HepG2 (cell line): Measurements from ENCODE around the gene SLC13A5. TPM values are rescaled to one million over a fixed set of nuclear protein-coding genes. Genes with fewer than 3 reads are reported as not detected.

Experiments used
- ETS1 ChIP-seq: sonication (generic); formaldehyde crosslinking; IDR thresholded peaks from 2 replicates; pipeline ENCODE4 v1.4.0; 2020; ENCODE audit warnings: missing genetic modification reagents
- FOXM1 ChIP-seq: sonication (generic); formaldehyde crosslinking; IDR thresholded peaks from 2 replicates; pipeline ENCODE4 v1.5.0; 2020; ENCODE audit warnings: missing genetic modification reagents
- KLF15 ChIP-seq: sonication (generic); formaldehyde crosslinking; IDR thresholded peaks from 2 replicates; pipeline ENCODE4 v1.8.1; 2023; ENCODE audit warnings: borderline replicate concordance, mild to moderate bottlenecking, inconsistent platforms, missing genetic modification reagents, mixed read lengths
- RARG ChIP-seq: sonication (generic); formaldehyde crosslinking; IDR thresholded peaks from 2 replicates; pipeline ENCODE4 v1.4.0; 2020; ENCODE audit warnings: low read depth, mild to moderate bottlenecking, missing genetic modification reagents
- SIN3A ChIP-seq: IDR thresholded peaks from 2 replicates; pipeline ENCODE4 v1.6.1; 2011; ENCODE audit warnings: low read depth, mild to moderate bottlenecking, control low read depth, low read length, borderline replicate concordance
- SRSF1 ChIP-seq: fragments of 200-400 bp; formaldehyde crosslinking; optimal IDR thresholded peaks from 2 replicates; pipeline ENCODE3; 2017; ENCODE audit warnings: mild to moderate bottlenecking, low read depth, low read length, moderate library complexity
- TEAD3 ChIP-seq: optimal IDR thresholded peaks from 2 replicates; pipeline ENCODE3; 2016; ENCODE audit warnings: borderline replicate concordance
- TRAFD1 ChIP-seq: sonication (generic); formaldehyde crosslinking; IDR thresholded peaks from 2 replicates; pipeline ENCODE4 v1.5.1; 2020; ENCODE audit warnings: missing genetic modification reagents, mild to moderate bottlenecking, borderline replicate concordance
- ZFX ChIP-seq: sonication (generic); formaldehyde crosslinking; IDR thresholded peaks from 2 replicates; pipeline ENCODE4 v1.4.0; 2020; ENCODE audit warnings: mild to moderate bottlenecking, low read depth, missing genetic modification reagents, moderate library complexity
- ZNF124 ChIP-seq: sonication (generic); formaldehyde crosslinking; IDR thresholded peaks from 2 replicates; pipeline ENCODE4 v1.4.0; 2020; ENCODE audit warnings: missing genetic modification reagents
- ZNF33A ChIP-seq: sonication (generic); formaldehyde crosslinking; IDR thresholded peaks from 2 replicates; pipeline ENCODE4 v1.5.1; 2020; ENCODE audit warnings: missing genetic modification reagents, mild to moderate bottlenecking, moderate library complexity, borderline replicate concordance
- ZNF382 ChIP-seq: sonication (generic); formaldehyde crosslinking; IDR thresholded peaks from 2 replicates; pipeline ENCODE4 v1.5.0; 2020; ENCODE audit warnings: missing genetic modification reagents, mild to moderate bottlenecking, borderline replicate concordance
- ZNF770 ChIP-seq: sonication (generic); formaldehyde crosslinking; IDR thresholded peaks from 2 replicates; pipeline ENCODE4 v1.5.0; 2020; ENCODE audit warnings: mild to moderate bottlenecking, missing genetic modification reagents
- ZNF782 ChIP-seq: sonication (generic); formaldehyde crosslinking; IDR thresholded peaks from 2 replicates; pipeline ENCODE4 v1.4.0; 2020; ENCODE audit warnings: missing genetic modification reagents, mild to moderate bottlenecking, borderline replicate concordance
- ZNF841 ChIP-seq: sonication (generic); formaldehyde crosslinking; IDR thresholded peaks from 2 replicates; pipeline ENCODE4 v1.8.1; 2023; ENCODE audit warnings: missing genetic modification reagents, borderline replicate concordance
- ZSCAN22 ChIP-seq: sonication (generic); formaldehyde crosslinking; IDR thresholded peaks from 2 replicates; pipeline ENCODE4 v1.4.0; 2020; ENCODE audit warnings: mild to moderate bottlenecking, missing genetic modification reagents
- polyA plus RNA-seq, 8 experiments: library from polyadenylated mRNA; depleted of rRNA in 3 of 8; stranded (reverse) in 7 of 8; unstranded in 1 of 8; fragments of >200 nt; fragmentation: Illumina TruSeq in 4 of 8; extraction: Trizol in 4 of 8; gene quantifications; 2 replicates each; pipeline versions ENCODE4 v1.2.1 to v1.2.3, GENCODE V29; 2011 to 2016; ENCODE audit warnings: low read depth in 4 of 8, missing spikeins in 1 of 8, mixed read lengths in 1 of 8; ENCODE audit not compliant: insufficient read depth in 1 of 8
- total RNA-seq, 5 experiments: library from RNA; depleted of rRNA; stranded (reverse); fragments of >200 nt; fragmentation: Illumina TruSeq; extraction: Trizol; gene quantifications; 2 replicates each; pipeline ENCODE4 v1.2.3, GENCODE V29; 2016; ENCODE audit warnings: low read depth in 1 of 5
- TF ChIP-seq, protein P1 (sequence below): sonication (generic); formaldehyde crosslinking; IDR thresholded peaks from 2 replicates; pipeline ENCODE4 v1.8.0; 2023; ENCODE audit warnings: mild to moderate bottlenecking, missing genetic modification reagents
- TF ChIP-seq, protein P2 (sequence below): sonication (generic); formaldehyde crosslinking; IDR thresholded peaks from 2 replicates; pipeline ENCODE4 v1.4.0; 2020; ENCODE audit warnings: mild to moderate bottlenecking, missing genetic modification reagents

SLC13A5 gene
- total and polyA plus RNA-seq, 2 of the 13 experiments (the other 11 are each of a cell fraction or from before 2014, with no cell fraction given): 42.8 to 310 TPM

DNA sequence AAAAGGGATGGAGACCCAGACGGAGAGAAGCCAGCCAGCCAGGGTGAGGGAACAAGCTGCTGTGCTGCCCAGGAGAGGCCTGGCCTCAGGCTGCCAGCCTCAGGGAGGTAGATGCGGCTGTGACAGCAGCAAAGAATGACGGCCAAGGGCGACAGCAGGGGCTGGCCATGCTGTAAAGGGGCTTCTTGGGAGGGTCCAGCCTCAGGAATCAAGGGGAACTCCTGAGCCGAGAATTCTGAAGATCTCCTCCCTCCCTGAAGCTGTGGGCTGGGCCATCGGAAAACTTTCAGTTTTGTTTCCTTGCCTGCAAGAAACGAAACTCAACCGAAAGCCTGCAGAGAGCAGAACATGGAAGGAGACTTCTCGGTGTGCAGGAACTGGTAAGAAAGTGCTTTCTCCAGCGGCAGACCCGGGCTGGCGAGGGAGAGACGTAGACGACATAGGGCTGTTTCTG, 42.6 kb upstream of the SLC13A5 start, which contains the start of gene XAF1 (continued):
- TF ChIP-seq, protein P1, sequence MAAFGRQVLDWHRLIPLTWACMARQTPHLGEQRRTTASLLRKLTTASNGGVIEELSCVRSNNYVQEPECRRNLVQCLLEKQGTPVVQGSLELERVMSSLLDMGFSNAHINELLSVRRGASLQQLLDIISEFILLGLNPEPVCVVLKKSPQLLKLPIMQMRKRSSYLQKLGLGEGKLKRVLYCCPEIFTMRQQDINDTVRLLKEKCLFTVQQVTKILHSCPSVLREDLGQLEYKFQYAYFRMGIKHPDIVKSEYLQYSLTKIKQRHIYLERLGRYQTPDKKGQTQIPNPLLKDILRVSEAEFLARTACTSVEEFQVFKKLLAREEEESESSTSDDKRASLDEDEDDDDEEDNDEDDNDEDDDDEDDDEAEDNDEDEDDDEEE: no peak
- no peak for TF ChIP-seq ZNF841
- TF ChIP-seq ZNF124 (CRISPR knock-in tag): no peak
- TF ChIP-seq ETS1 (CRISPR knock-in tag): no peak
- peak; percentile 75 for TF ChIP-seq ZFX (CRISPR knock-in tag)
- TF ChIP-seq ZSCAN22 (CRISPR knock-in tag): no peak
- TF ChIP-seq SRSF1: no peak
- no peak for TF ChIP-seq RARG (CRISPR knock-in tag)
- TF ChIP-seq ZNF382 (CRISPR knock-in tag): no peak
- TF ChIP-seq SIN3A: no peak
- TF ChIP-seq TRAFD1 (CRISPR knock-in tag): no peak
- TF ChIP-seq TEAD3 (CRISPR knock-in tag): no peak
- TF ChIP-seq ZNF33A (CRISPR knock-in tag): no peak
- TF ChIP-seq, protein P2, sequence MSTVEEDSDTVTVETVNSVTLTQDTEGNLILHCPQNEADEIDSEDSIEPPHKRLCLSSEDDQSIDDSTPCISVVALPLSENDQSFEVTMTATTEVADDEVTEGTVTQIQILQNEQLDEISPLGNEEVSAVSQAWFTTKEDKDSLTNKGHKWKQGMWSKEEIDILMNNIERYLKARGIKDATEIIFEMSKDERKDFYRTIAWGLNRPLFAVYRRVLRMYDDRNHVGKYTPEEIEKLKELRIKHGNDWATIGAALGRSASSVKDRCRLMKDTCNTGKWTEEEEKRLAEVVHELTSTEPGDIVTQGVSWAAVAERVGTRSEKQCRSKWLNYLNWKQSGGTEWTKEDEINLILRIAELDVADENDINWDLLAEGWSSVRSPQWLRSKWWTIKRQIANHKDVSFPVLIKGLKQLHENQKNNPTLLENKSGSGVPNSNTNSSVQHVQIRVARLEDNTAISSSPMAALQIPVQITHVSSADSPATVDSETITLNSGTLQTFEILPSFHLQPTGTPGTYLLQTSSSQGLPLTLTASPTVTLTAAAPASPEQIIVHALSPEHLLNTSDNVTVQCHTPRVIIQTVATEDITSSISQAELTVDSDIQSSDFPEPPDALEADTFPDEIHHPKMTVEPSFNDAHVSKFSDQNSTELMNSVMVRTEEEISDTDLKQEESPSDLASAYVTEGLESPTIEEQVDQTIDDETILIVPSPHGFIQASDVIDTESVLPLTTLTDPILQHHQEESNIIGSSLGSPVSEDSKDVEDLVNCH: no peak
- TF ChIP-seq KLF15: no peak
- TF ChIP-seq FOXM1 (CRISPR knock-in tag): no peak
- TF ChIP-seq ZNF770 (CRISPR knock-in tag): no peak
- TF ChIP-seq ZNF782 (CRISPR knock-in tag): no peak
